Stimulated activated naive CD4-positive, alpha-beta T cell (primary cell): ENCODE data around the gene PIP5K1C.

Experiments used
- DNase-seq, 6 experiments: peaks; one replicate each; lab custom pipeline; 2025; lab: John Stamatoyannopoulos, UW

The PIP5K1C gene, protein sequence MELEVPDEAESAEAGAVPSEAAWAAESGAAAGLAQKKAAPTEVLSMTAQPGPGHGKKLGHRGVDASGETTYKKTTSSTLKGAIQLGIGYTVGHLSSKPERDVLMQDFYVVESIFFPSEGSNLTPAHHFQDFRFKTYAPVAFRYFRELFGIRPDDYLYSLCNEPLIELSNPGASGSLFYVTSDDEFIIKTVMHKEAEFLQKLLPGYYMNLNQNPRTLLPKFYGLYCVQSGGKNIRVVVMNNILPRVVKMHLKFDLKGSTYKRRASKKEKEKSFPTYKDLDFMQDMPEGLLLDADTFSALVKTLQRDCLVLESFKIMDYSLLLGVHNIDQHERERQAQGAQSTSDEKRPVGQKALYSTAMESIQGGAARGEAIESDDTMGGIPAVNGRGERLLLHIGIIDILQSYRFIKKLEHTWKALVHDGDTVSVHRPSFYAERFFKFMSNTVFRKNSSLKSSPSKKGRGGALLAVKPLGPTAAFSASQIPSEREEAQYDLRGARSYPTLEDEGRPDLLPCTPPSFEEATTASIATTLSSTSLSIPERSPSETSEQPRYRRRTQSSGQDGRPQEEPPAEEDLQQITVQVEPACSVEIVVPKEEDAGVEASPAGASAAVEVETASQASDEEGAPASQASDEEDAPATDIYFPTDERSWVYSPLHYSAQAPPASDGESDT

DNA sequence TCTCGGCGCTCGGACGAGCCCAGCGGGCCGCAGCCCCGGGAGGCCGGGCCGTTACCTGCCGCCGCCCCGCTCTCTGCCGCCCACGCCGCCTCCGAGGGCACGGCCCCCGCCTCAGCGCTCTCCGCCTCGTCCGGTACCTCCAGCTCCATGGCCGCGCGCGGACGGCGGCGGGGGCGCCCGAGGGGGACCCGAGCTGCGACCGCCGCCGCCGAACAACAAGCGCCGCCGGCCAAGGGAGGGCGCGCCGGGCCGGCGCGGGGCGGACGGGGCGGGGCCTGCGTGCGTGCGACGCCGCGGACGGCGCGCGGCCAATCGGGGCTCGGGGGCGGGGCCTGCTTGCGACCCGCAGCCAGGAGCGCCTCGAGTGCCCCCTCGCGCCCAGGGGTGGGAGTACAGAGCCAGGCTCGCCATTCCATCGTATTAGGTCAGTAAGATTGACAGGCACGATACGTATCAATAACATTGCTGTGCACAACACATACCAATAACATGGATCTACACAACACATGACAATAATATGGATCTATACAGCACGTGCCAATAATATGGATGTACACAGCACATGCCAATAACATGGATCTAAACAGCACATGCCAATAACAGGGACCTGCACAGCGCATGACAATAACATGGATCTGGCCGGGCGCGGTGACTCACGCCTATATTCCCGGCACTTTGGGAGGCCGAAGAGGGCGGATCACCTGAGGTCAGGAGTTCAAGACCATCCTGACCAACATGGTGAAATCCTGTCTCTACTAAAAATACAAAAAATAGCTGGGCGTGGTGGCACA, at the start of gene PIP5K1C:
Gene PIP5K1C (minus strand): TSS at position 227 of the 791 bp plus-strand sequence. CDS start 78 bp downstream, at position 149.
- peak; percentile 81 to 94 (median 89) for DNase-seq

- no peak for DNase-seq
Observed at GRCh38 chr19:3748965-3749364, 48.7 kb upstream of the PIP5K1C start.

DNA sequence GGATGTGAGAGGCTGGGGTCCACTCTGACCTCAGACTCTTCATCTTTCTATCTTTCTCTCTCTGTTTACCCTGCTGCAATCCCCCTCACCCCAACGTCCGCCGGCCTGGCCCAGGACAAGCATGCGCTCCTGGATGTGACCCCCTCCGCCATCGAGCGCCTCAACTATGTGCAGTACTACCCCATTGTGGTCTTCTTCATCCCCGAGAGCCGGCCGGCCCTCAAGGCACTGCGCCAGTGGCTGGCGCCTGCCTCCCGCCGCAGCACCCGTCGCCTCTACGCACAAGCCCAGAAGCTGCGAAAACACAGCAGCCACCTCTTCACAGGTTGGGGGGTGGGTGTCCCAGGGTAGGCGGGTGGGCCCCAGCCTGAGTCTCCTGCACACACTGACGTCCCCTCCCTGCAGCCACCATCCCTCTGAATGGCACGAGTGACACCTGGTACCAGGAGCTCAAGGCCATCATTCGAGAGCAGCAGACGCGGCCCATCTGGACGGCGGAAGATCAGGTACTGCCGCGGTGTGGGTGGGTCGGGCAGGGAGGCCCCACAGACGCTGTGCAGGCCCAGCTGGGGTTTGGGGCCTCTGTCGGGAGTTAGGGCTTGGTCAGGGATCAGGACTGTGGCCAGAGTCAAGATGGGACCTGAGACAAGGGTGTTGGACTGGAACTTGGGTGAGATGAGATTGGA, 46.2 kb upstream of the PIP5K1C start:
- DNase-seq: no peak

GRCh38 chr19:3745363-3746045, 45.2 kb upstream of the PIP5K1C start:
- no peak for DNase-seq

- no peak for DNase-seq
Observed at GRCh38 chr19:3743486-3743885, 43.2 kb upstream of the PIP5K1C start.

DNA sequence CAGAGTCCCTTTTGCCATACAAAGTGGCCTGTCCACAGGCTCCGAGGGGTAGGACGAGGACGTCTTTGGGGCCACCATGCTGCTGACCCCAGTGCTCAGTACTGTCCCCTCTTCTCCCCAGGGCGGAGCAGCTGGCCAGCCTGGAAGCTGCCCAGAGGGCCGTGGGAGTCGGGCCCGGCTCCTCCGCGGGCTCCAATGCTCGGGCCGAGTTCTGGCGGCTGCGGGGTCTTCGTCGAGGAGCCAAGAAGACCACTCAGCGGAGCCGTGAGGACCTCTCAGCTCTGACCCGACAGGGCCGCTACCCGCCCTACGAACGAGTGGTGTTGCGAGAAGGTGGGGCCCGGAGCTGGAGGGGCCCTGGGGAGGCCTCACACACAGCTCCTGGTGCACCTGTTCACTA, 40.2 kb upstream of the PIP5K1C start:
- no peak for DNase-seq

- DNase-seq: no peak
Observed at GRCh38 chr19:3738477-3739220, 38.4 kb upstream of the PIP5K1C start.

DNA sequence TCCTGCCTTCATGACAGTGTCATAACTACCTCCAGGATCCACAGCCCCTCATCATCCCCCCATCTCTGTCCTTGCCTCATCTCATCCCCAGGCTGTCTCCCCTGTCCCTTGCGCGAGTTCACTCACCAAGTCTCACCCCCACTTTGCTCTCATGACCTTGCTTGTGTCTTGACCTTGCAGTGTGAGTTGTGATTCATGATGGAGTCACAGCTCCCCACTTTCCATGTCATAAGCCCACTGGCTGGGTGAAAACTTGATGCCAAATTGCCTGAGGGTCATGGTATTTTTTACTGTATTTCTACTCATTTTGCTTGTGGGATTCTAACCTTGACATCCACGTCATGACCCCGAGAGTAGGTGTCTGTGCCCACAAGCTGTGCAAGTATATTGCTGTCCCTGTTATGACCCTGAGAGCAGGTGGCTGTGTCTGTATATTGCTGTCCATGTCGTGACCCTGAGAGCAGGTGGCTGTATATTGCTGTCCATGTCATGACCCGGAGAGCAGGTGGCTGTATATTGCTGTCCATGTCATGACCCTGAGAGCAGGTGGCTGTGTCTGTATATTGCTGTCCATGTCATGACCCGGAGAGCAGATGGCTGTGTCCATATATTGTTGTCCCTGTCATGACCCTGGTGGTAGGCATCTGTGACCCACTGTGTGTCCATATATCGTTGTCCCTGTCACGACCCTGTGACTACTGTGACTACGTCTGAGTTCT, 37.4 kb upstream of the PIP5K1C start:
- no peak for DNase-seq

GRCh38 chr19:3736106-3736724, 35.9 kb upstream of the PIP5K1C start:
- no peak for DNase-seq

GRCh38 chr19:3734310-3734600, 34.0 kb upstream of the PIP5K1C start:
- no peak for DNase-seq

DNA sequence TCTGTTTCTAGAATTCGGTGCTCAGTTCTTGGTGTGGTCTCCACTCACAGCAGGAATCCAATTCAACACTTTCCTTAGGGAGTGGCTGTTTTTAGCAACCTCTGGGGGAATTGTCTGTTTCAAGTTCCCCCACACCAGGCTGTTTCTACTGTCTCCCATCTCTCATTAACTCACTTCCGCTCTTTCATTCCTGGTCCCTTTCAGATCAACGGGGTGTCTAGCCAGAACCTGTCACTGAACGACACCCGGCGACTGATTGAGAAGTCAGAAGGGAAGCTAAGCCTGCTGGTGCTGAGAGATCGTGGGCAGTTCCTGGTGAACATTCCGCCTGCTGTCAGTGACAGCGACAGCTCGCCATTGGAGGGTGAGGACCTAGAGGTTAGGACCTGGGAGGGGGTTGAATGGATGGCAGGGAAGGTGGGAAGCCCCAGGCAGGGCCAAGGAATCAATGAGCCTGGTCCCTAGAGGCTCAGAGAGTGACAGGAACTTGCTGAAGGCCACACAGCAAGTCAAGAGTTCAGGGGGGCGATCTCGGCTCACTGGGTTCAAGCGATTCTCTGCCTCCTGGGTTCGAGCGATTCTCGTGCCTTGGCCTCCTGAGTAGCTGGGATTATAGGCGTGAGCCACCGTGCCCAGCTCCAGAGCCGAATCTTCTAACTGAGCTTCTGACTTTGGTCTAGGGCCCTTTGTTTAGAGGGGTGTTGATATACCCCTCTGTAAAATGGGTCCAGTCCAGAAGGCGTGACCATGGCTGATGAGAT, 33.5 kb upstream of the PIP5K1C start:
- DNase-seq: no peak

GRCh38 chr19:3732108-3732507, 31.8 kb upstream of the PIP5K1C start:
- no peak for DNase-seq

DNA sequence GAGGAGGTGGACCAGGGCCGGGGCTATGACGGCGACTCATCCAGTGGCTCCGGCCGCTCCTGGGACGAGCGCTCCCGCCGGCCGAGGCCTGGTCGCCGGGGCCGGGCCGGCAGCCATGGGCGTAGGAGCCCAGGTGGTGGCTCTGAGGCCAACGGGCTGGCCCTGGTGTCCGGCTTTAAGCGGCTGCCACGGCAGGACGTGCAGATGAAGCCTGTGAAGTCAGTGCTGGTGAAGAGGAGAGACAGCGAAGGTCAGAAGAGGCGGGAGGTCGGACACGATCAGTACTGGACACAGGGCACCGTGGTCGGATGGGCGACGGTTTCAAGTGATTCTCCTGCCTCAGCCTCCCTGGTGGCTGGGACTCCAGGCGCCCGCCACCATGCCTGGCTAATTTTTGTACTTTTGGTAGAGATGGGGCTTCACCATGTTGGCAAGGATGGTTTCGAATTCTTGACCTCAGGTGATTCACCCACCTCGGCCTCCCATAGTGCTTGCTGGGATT, 30.2 kb upstream of the PIP5K1C start:
- DNase-seq: no peak

GRCh38 chr19:3725640-3726310, 25.5 kb upstream of the PIP5K1C start:
- no peak for DNase-seq

DNA sequence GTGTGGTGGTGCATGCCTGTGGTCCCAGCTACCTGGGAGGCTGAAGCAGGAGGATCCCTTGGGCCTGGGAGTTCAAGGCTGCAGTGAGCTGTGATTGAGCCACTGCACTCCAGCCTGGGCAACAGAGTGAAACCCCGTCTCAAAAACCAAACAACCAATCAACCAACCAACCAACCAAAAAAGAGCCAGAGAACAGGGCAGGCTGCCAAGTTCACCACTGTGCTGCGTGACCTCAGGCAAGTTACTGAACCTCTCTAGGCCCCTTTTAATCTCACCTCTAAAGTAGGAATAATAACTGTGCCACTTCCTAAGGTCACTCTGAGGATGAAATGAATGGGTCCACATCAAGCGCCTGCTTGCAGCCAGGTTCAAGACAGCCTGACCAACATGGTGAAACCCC, 24.9 kb upstream of the PIP5K1C start:
- no peak for DNase-seq

GRCh38 chr19:3723883-3724282, 23.6 kb upstream of the PIP5K1C start:
- no peak for DNase-seq

GRCh38 chr19:3723110-3723488, 22.8 kb upstream of the PIP5K1C start:
- DNase-seq: no peak

DNA sequence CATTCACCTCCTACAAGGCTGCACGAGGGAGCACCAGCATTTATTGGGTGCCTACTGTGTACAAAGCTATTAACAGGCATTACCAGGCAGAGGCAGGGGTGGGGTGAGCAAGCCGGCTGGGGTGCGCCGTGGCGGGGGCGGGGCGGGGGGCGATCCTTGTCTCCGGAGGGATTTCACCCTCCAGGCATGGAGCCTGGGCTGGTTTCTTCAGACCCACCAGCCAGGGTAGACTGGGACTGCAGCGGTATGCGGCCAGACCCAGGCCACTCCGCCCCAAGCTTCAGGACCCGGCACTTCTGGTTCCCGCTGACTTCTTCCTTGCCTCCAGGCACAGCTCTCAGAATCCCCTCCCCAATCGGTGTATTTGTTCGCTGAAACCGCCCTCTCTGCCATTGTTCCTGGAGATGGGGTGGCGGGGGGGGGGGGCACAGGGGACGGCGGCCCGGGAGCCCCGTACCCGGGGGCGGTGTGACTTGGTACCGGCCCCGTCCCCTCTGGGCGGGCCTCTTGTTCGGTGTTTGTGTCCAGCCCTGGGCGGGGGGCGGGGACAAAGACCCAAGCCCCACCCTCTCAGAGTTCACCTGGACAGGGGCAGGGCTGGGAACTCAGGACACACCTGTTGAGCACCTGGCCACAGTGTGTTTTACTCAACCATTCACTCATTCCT, 22.3 kb upstream of the PIP5K1C start:
- no peak for DNase-seq
